ENCODE data around the gene TWSG1. TPM values are rescaled to one million over a fixed set of nuclear protein-coding genes. Genes with fewer than 3 reads are reported as not detected.

The TWSG1 gene
- polyA plus RNA-seq, 3 donors = 1.6 to 5.5 (median 3.9) TPM

DNA sequence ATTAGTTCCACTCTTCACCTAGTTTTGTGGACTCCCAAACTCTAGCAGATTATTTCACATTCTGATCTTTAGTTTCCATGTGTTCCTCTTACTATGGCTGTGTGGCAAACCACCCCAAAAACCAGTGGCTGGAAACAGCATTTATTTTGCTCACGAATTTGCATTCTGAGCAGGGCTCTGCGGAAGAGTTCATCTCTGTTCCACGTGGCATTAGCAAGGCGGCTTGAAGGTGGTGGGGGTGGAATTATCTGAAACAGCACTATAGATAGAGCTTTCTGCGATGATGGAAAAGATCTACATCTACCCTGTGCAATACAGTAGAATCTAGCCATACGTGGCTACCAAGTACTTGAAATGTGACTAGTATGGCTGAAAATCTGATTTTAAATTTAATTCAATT, 5.9 kb downstream of the TWSG1 start:
- H2AFZ ChIP-seq (ENCODE audit: insufficient read depth, low read depth, low read length, poor library complexity, severe bottlenecking) = no peak overlapping the region
- peaks cover 2 to 14% of the 10 kb centered on the region in 2 donors for H3K4me1 ChIP-seq (ENCODE audit: control insufficient read depth in 1 of 2, insufficient read depth in 2 of 2, low read length in 2 of 2)
- no peaks in the 10 kb centered on the region for H3K9me3 ChIP-seq (replicated peaks in 1 of 2; ENCODE audit: control insufficient read depth in 1 of 2, insufficient read depth in 1 of 2, low read length in 2 of 2)
- TF ChIP-seq, protein P1, sequence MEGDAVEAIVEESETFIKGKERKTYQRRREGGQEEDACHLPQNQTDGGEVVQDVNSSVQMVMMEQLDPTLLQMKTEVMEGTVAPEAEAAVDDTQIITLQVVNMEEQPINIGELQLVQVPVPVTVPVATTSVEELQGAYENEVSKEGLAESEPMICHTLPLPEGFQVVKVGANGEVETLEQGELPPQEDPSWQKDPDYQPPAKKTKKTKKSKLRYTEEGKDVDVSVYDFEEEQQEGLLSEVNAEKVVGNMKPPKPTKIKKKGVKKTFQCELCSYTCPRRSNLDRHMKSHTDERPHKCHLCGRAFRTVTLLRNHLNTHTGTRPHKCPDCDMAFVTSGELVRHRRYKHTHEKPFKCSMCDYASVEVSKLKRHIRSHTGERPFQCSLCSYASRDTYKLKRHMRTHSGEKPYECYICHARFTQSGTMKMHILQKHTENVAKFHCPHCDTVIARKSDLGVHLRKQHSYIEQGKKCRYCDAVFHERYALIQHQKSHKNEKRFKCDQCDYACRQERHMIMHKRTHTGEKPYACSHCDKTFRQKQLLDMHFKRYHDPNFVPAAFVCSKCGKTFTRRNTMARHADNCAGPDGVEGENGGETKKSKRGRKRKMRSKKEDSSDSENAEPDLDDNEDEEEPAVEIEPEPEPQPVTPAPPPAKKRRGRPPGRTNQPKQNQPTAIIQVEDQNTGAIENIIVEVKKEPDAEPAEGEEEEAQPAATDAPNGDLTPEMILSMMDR (IDR thresholded peaks at IDR 0.05) = no peak
- no peak overlapping the region for H3K4me3 ChIP-seq (replicated peaks in 1 of 3; ENCODE audit: low read depth in 2 of 3, low read length in 3 of 3)
- no peaks in the 10 kb centered on the region for H3K36me3 ChIP-seq (replicated peaks in 1 of 2; ENCODE audit: control insufficient read depth in 1 of 2, insufficient read depth in 2 of 2, low read length in 2 of 2)
- H3K9ac ChIP-seq (ENCODE audit: insufficient read depth, low read length, poor library complexity, severe bottlenecking) = no peak overlapping the region
- no peaks in the 10 kb centered on the region for H3K27me3 ChIP-seq (ENCODE audit: control insufficient read depth in 2 of 2, insufficient read depth in 2 of 2, low read length in 2 of 2)
- no peaks in the 10 kb centered on the region for H4K20me1 ChIP-seq (ENCODE audit: insufficient read depth, low read length)
- no CpG with 5 or more reads among the region's 6 CpGs for WGBS (ENCODE audit: insufficient coverage)
- intact Hi-C loops (cut with micrococcal nuclease) = no loop called here
- DNase-seq = no peak
- no peak overlapping the region for H3K27ac ChIP-seq (ENCODE audit: low read depth in 1 of 2, low read length in 2 of 2)
- Mint-ChIP-seq H3K9me3 (peaks cover 0 to 6% (median 0%) of the 10 kb centered on the region in 7 donors), H3K27ac (no peak overlapping the region), H3K4me1 (peaks cover 15% of the 10 kb centered on the region), H3K27me3 (ENCODE audit: low read depth in 3 of 3) (peaks cover 0 to 3% (median 0%) of the 10 kb centered on the region in 3 donors), H3K4me3 (no peak overlapping the region), H3K36me3 (peaks cover 6 to 12% of the 10 kb centered on the region in 2 donors)
- H3K4me2 ChIP-seq (replicated peaks; ENCODE audit: extremely low read depth, low read length, poor library complexity, severe bottlenecking) = no peak overlapping the region
- H3K79me2 ChIP-seq (ENCODE audit: insufficient read depth, low read length) = no peaks in the 10 kb centered on the region

DNA sequence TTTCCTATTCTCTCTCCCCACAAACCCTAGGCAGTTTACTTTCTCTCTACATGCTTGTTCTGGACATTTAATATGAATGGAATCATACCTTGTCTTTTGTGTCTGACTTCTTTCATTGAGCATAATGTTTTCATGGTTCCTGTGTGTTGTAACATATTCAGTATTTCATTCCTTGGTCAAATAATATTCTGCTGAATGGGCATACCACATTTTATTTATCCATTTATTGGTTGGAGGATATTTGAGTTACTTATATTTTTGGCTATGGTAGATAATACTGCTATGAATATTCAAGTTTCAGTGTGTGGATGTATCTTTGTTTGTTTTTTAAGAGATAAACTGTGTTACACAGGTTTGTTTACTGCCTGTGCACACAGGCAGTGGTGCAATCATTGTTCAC, 9.0 kb downstream of the TWSG1 start:
- H3K79me2 ChIP-seq (ENCODE audit: insufficient read depth, low read length) = no peaks in the 10 kb centered on the region
- no peaks in the 10 kb centered on the region for H3K27me3 ChIP-seq (ENCODE audit: control insufficient read depth in 2 of 2, insufficient read depth in 2 of 2, low read length in 2 of 2)
- no peak overlapping the region for H2AFZ ChIP-seq (ENCODE audit: insufficient read depth, low read depth, low read length, poor library complexity, severe bottlenecking)
- H3K4me2 ChIP-seq (replicated peaks; ENCODE audit: extremely low read depth, low read length, poor library complexity, severe bottlenecking) = no peak overlapping the region
- no peaks in the 10 kb centered on the region for H4K20me1 ChIP-seq (ENCODE audit: insufficient read depth, low read length)
- no peak overlapping the region for H3K4me3 Mint-ChIP-seq
- no peak overlapping the region for H3K4me3 ChIP-seq (replicated peaks in 1 of 3; ENCODE audit: low read depth in 2 of 3, low read length in 3 of 3)
- no peaks in the 10 kb centered on the region for H3K36me3 ChIP-seq (replicated peaks in 1 of 2; ENCODE audit: control insufficient read depth in 1 of 2, insufficient read depth in 2 of 2, low read length in 2 of 2)
- H3K27ac ChIP-seq (ENCODE audit: low read depth in 1 of 2, low read length in 2 of 2) = no peak overlapping the region
- TF ChIP-seq, protein P1 (IDR thresholded peaks at IDR 0.05) = no peak
- H3K4me1 Mint-ChIP-seq = peaks cover 4% of the 10 kb centered on the region
- H3K27me3 Mint-ChIP-seq (ENCODE audit: low read depth in 3 of 3) = peaks cover 0 to 3% (median 0%) of the 10 kb centered on the region in 3 donors
- H3K9me3 ChIP-seq (replicated peaks in 1 of 2; ENCODE audit: control insufficient read depth in 1 of 2, insufficient read depth in 1 of 2, low read length in 2 of 2) = no peaks in the 10 kb centered on the region
- H3K9ac ChIP-seq (ENCODE audit: insufficient read depth, low read length, poor library complexity, severe bottlenecking) = no peak overlapping the region
- peaks cover 0 to 6% (median 0%) of the 10 kb centered on the region in 7 donors for H3K9me3 Mint-ChIP-seq
- H3K27ac Mint-ChIP-seq = no peak overlapping the region
- intact Hi-C loops (cut with micrococcal nuclease) = no loop called here
- no peaks in the 10 kb centered on the region for H3K4me1 ChIP-seq (ENCODE audit: control insufficient read depth in 1 of 2, insufficient read depth in 2 of 2, low read length in 2 of 2)
- peaks cover 10 to 12% of the 10 kb centered on the region in 2 donors for H3K36me3 Mint-ChIP-seq
- no peak for DNase-seq

All from CD14-positive monocyte (primary cell).